Stimulated activated CD8-positive, alpha-beta memory T cell treated with anti-CD3 and anti-CD28 coated beads, Interleukin-4, amount 100 ng/mL, for 24 hours (primary cell): ENCODE results near the gene IRF4.
A peak's percentile ranks its signal among the peaks of the same experiment; 100 is the strongest.

Experiments
- DNase-seq: peaks from one replicate; pipeline ENCODE4 v3.0.0-alpha.2; 2020; ENCODE audit warnings: low read depth

IRF4 gene

GRCh38 chr6:398558-399078 is 7.1 kb downstream of the IRF4 start:
- no peak for DNase-seq

GRCh38 chr6:399785-400534 is 8.4 kb downstream of the IRF4 start:
- no peak for DNase-seq

- DNase-seq: no peak
Measured at GRCh38 chr6:400815-401214, 9.3 kb downstream of the IRF4 start.

- DNase-seq: no peak
Measured at GRCh38 chr6:401239-401993, 9.9 kb downstream of the IRF4 start.

- DNase-seq: no peak
Measured at GRCh38 chr6:401994-402640, 10.6 kb downstream of the IRF4 start.

- peak; percentile 42 for DNase-seq
Measured at GRCh38 chr6:402901-403658, 11.5 kb downstream of the IRF4 start.

- peak; percentile 45 for DNase-seq
Measured at GRCh38 chr6:403659-404655, 12.4 kb downstream of the IRF4 start.

- no peak for DNase-seq
Measured at GRCh38 chr6:404685-405423, 13.3 kb downstream of the IRF4 start.

GRCh38 chr6:408148-408547 is 16.6 kb downstream of the IRF4 start:
- no peak for DNase-seq

- DNase-seq: no peak
Measured at GRCh38 chr6:408599-409102, 17.1 kb downstream of the IRF4 start.

GRCh38 chr6:409370-409972 is 17.9 kb downstream of the IRF4 start:
- DNase-seq: no peak

- no peak for DNase-seq
Measured at GRCh38 chr6:410555-411395, 19.2 kb downstream of the IRF4 start.

- no peak for DNase-seq
Measured at GRCh38 chr6:411402-412145, 20.0 kb downstream of the IRF4 start.

- no peak for DNase-seq
Measured at GRCh38 chr6:412146-412886, 20.8 kb downstream of the IRF4 start.

- no peak for DNase-seq
Measured at GRCh38 chr6:414447-414846, 22.9 kb downstream of the IRF4 start.

- DNase-seq: no peak
Measured at GRCh38 chr6:415087-415486, 23.5 kb downstream of the IRF4 start.

- no peak for DNase-seq
Measured at GRCh38 chr6:421211-421610, 29.7 kb downstream of the IRF4 start.
